ENCODE results near the gene MARCHF4.

Gene MARCHF4

GRCh38 chr2:216351172-216351925, 20.9 kb downstream of the MARCHF4 start:
- no peak for DNase-seq (ENCODE audit: low read depth in 2 of 2, low spot score in 1 of 2)

DNA sequence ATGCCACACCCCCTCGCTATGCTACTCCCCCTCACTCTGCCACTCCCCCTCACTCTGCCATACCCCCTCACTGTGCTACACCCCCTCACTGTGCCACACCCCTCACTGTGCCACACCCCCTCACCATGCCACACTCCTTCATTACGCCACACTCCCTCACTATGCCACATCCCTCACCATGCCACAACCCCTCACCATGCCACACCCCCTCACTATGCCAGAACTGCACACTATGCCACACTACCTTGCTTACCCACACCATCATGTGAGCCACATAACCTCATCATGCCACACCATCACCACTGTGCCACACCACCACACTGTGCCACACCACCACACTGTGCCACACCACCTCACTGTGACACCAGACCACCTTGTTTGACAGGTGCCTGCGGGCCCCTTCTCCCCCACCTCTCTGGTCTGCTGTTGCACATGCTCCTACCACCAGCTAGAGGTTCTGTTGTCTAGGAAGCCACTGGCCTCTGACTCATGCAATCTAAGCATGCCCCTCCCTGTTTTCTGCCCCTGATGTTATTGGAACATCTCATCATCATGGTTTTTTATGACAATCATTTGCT, 22.0 kb downstream of the MARCHF4 start:
- DNase-seq (ENCODE audit: low read depth in 2 of 2, low spot score in 1 of 2), result no peak

GRCh38 chr2:216349366-216349765, 22.9 kb downstream of the MARCHF4 start:
- DNase-seq (ENCODE audit: low read depth in 2 of 2, low spot score in 1 of 2), result no peak

- no peak for DNase-seq (ENCODE audit: low read depth in 2 of 2, low spot score in 1 of 2)
Measured at GRCh38 chr2:216348756-216349308, 23.5 kb downstream of the MARCHF4 start.

- no peak for DNase-seq (ENCODE audit: low read depth in 2 of 2, low spot score in 1 of 2)
Measured at GRCh38 chr2:216346781-216347180, 25.5 kb downstream of the MARCHF4 start.

- DNase-seq (ENCODE audit: low read depth in 2 of 2, low spot score in 1 of 2), result no peak
Measured at GRCh38 chr2:216345846-216346245, 26.4 kb downstream of the MARCHF4 start.

GRCh38 chr2:216344950-216345300, 27.4 kb downstream of the MARCHF4 start:
- no peak for DNase-seq (ENCODE audit: low read depth in 2 of 2, low spot score in 1 of 2)

- no peak for DNase-seq (ENCODE audit: low read depth in 2 of 2, low spot score in 1 of 2)
Measured at GRCh38 chr2:216344206-216344949, 27.9 kb downstream of the MARCHF4 start.

DNA sequence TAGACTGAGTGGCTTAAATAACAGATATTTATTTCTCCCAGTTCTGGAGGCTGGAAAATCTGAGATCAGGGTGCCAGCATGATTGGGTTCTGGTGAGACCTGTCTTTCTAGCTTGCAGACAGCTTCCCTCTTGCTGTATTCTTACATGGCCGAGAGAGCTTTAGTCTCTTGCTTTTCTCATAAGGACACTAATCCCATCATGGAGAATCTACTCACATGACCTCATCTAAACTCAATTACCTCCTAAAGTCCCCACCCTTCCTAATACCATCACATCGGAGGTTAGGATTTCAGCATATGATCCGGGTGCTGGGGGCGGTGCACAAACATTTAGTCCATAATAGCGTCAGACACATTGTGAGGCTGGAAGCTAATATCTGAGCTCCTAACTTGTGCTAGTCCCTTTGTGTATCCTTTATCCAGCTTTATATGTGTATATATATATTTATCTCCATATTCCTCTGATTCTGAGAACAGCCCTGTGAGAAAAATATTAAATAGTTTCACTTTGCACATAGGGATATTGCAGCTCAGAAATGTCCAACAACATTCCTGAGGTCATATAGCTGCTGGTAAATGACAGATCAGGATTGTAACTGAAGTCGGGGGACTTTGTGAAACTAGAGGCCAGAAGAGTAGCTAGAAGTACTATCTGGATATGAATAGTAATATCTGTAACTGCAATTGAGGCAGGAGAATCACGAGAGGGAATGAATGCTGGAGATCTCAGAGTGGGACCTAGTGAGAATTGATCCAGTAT, 28.9 kb downstream of the MARCHF4 start:
- no peak for DNase-seq (ENCODE audit: low read depth in 2 of 2, low spot score in 1 of 2)

DNA sequence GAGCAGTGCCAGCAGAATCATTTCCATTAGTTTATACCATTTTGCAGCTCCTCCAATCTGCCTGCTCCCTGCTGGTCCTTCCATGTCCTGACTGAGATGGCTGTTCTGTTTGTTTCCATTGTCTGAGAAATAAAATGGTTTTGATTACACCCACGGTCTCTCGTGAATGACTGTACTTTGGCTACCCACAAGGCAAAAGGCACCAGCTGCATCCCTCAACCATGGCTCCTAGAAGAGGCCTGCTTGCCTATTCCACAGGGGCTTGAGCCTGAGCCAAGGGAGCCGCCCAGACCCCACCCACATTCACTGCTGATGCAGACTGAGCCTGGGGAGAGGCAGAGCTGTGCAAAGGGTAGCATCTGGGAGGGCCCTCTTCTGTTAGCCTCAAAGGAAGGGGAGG, 31.2 kb downstream of the MARCHF4 start:
- DNase-seq (ENCODE audit: low read depth in 2 of 2, low spot score in 1 of 2), result no peak

DNA sequence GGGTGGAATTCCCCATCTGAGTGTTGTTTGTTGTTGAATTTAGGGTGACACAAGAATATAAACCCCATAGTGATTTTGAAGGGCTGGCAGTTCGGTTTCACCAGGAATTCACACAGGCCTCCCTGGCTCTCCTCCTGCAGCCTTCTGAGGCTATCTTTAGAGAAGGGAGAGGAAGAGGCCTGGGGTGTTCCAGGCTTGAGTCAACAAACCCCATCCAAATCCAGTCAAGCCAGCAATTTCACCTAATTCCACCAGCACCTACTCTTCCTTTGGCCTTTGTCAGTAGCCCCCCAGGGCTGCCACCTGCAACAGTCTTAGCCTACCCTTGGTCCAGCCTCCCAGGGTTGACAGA, 32.0 kb downstream of the MARCHF4 start:
- DNase-seq (ENCODE audit: low read depth in 2 of 2, low spot score in 1 of 2), result no peak

DNA sequence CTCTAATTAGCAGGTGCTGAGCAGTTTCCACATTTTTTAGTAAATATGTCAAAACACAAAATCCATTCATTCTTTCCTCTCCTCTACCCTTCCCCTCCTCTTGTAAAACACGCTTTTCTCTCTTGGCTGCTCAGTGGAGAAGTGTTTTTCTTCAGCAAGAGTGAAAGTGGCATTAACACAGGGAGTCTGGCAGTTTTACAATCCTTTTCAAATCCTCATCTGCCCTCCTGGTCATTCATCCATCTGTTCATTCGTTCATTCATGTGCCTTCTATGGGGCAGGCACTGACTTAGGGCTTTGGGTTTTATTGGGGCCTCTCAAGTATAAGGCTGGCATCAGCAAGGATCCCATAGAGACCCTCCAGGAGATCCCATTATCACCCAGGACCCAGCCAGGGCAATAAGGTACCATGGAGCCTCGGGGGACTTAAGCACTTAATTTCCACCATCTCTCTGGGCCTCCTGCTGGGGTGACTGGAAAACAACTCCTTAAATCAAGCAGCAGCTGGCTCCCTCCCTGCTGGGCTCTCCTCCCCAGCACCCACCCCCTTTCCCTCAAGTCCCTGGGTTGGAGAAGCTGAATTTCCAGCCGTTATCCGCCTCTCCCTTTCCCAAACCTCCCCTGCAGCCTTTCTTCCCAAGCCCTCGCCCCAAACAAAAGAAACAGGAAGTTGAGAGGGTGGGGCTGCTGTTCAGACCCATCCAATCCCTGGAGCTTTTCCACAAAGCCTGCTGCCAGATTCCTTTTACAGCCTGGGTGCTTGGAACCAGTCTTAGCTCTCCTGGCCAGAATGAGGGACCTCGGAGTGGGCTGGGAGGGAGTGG, 32.6 kb downstream of the MARCHF4 start:
- DNase-seq (ENCODE audit: low read depth in 2 of 2, low spot score in 1 of 2), result no peak

- no peak for DNase-seq (ENCODE audit: low read depth in 2 of 2, low spot score in 1 of 2)
Measured at GRCh38 chr2:216335252-216335651, 37.0 kb downstream of the MARCHF4 start.

DNA sequence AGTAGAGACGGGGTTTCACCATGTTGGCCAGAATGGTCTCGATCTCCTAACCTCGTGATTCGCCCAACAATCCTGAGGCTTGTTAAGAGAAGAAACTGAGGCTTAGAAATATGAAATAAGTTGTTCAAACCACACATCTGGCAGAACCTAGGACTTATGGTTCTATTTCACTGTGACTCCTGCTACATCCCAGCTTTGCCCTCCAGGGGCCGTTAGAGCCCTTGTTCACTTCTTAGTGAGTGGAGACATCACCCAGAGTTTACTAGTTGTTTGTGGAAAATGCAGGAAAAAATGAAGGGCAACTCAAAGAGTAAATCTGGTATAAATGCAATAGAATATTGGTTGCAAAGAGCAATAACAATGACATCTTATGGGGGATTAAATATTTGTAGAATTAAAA, 43.9 kb downstream of the MARCHF4 start:
- no peak for DNase-seq (ENCODE audit: low read depth in 2 of 2, low spot score in 1 of 2)

DNA sequence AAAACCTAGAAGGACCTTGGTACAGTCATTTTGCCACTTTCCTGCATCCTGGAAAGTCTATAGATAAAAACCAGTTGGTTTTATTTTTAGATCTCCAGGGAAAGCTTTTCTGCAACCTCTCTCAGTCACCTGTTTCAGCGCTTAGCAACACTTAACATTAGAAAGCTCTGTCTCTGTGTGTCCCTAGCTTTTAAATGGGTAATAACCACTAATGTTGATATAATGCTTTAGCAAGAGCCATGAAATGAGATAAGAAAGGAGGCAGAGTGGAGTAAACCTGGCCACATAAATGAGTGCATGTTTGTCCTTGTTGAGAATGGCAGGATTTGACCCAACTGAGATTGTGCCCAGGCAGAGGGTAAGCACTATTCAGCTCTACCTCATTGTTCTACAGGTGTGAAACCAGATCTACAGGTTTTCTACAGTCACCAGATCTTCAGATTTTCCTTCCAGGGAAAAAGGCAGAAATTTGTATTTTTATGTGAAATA, 44.8 kb downstream of the MARCHF4 start:
- DNase-seq (ENCODE audit: low read depth in 2 of 2, low spot score in 1 of 2), result no peak
